NCI-H146 treated with DMSO at 0.1 percent for 48 hours (cell line): ENCODE measurements around the gene CENPP.

Experiments used
- DNase-seq: peaks from one replicate; lab custom pipeline; 2025; ENCODE audit not compliant: unreplicated experiment; lab: John Stamatoyannopoulos, UW

Gene CENPP

GRCh38 chr9:92474587-92474986 lies 148.8 kb downstream of the CENPP start:
- no peak for DNase-seq

DNA sequence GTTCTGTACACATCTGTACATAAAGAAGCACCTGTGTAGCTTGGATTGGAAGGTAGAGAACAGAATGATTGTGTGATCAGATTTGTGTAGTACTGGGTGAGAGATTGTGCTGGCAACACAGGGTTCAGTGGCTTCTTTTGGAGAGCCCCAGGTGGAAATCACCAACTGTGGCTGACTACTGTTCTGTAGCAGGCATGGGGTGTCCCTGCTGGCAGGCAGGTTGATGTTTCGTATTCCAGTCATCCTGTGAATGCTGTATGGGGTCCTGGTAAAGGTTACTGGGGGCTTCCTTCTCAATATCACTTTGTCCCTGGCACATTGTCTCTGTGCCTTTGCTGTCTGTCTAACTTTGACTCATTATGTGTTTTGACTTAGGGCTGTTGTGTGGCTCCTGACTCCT lies 151.2 kb downstream of the CENPP start:
- no peak for DNase-seq

- DNase-seq = no peak
Observed at GRCh38 chr9:92478783-92479182, 153.0 kb downstream of the CENPP start.

GRCh38 chr9:92479346-92479745 lies 153.6 kb downstream of the CENPP start:
- no peak for DNase-seq

DNA sequence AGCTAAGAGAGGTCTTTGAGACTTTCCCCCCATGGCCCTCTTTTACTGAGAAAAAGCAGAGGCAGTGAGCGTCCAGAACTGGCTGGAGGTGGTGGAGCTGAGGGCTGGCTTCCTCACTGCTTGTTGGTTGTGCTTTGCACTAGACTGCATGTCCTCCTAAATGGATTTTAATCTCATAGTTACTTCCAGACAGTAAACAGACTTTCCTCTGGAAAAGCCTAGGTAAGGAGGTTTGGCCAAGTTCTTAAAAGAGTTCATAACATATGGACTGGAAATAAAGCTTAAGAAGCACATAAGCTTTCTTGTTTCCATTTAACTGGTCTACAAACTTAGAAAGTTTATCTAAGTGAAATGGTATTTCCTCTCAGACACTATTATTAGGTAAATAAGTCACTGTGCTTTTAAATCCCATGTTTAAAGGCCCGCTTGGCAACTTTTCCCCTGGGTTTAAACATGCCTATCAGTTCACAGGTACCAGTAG lies 154.6 kb downstream of the CENPP start:
- DNase-seq = no peak

DNA sequence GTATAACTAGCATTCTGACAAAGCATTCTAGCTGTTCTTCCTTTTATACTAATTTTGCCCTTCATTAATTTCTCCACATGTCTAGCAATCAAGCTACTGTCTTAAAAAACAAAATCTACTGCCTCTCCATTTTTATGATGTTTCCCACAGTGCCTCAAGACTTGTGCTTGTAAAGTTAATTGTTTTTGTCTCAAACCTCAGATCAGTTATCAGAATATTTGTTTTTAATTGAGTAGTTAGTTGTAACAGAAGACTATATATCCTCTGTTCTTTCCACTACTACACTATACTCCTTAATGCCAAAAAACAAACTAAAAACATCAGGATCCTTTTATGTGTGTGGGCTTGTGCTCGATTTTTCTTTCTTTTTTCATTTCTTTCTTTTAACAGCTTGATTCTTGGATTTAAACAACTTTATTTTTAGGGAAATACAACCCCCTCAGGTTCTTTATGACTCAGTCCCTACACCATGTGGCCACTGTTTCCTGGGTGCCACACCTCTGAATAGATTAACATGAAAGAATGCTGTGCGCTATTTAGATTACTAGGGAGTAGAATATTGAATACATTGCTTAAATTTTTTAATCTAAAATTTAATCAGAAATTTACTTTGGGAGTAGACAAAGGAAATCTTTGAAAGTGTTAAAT lies 155.4 kb downstream of the CENPP start:
- no peak for DNase-seq

- no peak for DNase-seq
Observed at GRCh38 chr9:92482329-92482728, 156.6 kb downstream of the CENPP start, which contains the start of gene ASPN. ASPN (minus strand) TSS chr9:92482506.

DNA sequence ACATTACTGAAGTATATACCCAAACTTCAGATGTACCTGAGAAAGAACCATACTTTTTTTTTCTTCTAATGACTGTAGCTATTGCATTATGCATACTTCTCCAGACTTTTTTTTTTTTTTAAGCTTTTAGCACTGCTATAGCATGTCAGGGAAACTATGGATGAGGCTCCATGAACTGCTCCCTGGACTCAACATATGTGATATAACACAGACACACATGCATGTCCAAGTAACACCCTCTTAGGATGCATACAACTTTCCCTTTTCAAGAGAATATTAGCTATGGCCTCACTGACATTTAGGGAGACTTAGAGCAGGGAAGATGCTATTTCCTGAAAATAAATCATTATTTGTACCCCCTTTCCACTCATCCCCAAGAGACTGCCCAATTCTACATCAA lies 157.1 kb downstream of the CENPP start:
- DNase-seq = no peak

- DNase-seq = no peak
Observed at GRCh38 chr9:92483627-92484545, 158.1 kb downstream of the CENPP start.

DNA sequence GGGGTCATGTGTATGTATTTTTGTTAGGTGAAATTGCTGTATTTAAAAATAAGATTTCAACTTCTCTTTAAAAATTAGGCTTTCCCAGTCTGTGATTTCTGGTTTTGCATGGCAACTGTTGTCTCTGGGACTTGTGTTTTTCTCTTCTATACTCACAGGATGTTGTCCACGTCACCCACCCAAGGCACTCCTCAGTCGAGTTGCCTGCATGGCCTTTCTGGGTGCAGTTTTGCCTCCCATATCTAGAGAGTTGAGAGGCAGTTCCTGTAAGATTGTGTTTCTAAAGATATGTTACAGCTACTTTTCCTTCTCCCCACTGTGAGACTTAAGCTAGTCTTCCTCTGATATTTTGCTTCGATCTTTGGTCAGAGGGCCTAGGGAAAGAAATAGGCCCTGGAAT lies 158.8 kb downstream of the CENPP start:
- DNase-seq = no peak

DNA sequence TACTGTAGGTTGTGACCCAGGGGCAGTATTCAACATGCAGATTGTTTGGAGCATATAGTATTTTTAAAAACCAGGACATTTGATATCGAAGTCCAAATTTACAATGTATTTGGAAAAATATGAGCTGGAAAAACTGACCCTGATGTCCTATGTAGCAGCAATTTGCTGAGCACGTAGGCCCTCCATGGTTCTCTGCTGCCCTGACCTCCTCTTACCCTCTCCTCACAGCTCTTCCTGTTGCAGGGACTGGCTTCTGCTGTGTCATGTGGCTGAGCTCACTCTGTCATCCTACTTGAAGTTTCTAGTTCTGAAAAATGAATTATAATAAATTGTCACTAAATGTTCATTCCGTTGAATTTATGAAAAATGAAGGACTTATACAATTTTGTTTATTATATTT lies 160.6 kb downstream of the CENPP start:
- DNase-seq = no peak

- DNase-seq = no peak
Observed at GRCh38 chr9:92488681-92489550, 163.2 kb downstream of the CENPP start.

GRCh38 chr9:92492781-92493401 lies 167.1 kb downstream of the CENPP start:
- DNase-seq = peak; percentile 17

DNA sequence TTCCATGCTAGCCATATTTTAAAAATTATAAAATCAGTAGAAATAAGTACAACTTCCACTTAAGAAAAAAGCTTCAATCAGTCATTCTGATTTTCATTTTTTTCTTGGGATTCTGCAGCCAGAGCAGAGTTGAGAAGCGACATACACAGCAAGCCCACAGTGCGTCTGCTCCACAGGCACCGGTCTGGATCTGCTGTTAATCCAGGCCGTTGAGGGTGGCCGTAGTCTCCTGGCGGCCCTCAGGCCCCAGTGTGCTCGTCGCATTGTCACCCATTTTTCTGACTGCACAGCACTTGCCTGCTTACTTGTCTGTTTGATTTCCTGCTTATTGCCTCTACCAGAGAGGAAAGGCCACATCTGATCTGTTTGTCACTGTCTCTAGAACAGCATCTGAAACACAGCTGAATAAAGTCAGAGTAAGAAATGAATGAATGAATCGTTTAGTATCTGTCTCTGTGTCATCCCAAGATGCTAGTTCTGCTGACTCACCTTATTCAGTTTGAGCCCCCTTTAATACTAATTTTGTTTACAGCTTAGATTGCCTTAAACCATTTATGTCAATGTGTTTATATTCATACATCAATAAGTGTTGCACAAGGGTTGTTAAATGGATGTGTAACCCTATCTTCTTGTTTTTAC lies 168.1 kb downstream of the CENPP start:
- no peak for DNase-seq

- DNase-seq = no peak
Observed at GRCh38 chr9:92494856-92495255, 169.1 kb downstream of the CENPP start.

DNA sequence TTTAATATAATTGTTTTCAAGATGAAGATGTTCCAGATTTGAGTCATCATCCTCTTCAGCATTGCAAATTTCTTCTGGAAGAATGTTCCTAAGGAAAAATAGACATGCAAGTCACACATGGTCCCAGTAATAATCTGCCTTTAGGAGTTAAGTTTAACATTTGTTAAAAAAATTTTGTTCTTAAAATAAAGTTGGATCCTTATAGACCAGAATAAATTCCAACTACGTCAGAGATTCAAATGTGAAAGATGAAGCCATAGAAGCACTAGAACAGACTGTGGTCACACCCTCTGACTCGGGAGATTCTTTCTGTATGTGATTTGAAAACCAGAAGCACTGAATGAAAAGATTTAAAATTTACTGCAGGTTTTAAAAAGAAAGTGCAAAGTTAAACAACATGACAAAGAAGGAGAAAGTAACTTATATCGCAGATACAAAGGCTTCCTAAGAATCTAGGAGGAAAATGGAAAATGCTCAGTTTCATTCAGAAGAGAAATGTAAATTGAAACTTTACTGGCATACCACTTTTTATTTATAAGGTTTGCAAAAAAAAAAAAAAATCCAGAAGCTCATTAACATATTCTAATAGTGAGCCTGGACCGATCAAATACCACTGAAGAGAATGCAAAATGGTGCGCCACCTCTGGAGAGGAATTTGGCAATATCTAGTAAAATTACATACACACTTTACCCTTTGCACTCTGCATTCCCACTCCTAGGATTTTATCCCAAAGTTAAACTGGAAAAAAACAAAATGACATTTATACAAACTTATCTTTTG lies 170.8 kb downstream of the CENPP start:
- DNase-seq = no peak

GRCh38 chr9:92499701-92500100 lies 173.9 kb downstream of the CENPP start:
- DNase-seq = no peak

- no peak for DNase-seq
Observed at GRCh38 chr9:92500725-92501124, 175.0 kb downstream of the CENPP start.

DNA sequence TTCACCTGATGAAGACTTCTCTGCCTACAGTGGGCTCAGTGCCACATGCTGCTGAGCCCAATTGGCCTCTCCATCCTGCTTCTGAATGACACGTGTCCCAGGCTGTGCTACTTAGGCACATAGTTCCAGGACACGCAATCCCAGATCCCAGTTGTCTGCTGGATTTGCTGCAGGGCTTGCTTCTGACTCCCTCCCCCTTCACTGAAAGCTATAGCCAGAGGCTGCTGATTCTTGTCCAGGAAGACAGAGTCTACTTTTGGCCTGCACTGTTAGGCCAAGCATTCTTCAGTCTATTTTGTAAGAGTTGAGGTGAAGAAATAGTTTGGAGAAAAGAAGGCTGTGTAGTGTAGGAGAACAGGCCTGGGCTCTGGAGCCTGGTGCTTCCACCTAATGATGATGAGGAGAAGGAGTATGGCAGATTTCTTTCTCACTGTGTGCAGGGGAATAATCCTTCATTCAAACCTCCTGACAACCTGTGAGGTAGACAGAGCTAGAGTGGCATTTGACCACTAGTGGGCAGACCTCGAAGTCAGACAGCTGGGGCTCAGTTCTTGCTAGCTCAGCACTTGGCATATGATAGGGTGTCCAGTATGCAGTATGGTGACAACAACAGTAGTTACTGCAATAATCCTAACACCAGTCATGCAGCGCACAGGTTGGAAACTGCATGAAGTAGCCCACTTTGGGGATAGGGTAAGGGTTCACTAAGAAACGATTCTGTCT lies 176.1 kb downstream of the CENPP start:
- no peak for DNase-seq
